HG02973 (cell line): ENCODE measurements around the gene DIP2A.
"Not testable (repeated sequence)": the region's sequence is repeated elsewhere in the genome, so short reads cannot be mapped to it uniquely, and the experiment has no call there.

Experiments
- ATAC-seq: cut with Tn5 transposase; IDR thresholded peaks from one replicate; pipeline ENCODE4 v1.9.1; 2021; ENCODE audit warnings: moderate library complexity; ENCODE audit not compliant: unreplicated experiment

Gene DIP2A

DNA sequence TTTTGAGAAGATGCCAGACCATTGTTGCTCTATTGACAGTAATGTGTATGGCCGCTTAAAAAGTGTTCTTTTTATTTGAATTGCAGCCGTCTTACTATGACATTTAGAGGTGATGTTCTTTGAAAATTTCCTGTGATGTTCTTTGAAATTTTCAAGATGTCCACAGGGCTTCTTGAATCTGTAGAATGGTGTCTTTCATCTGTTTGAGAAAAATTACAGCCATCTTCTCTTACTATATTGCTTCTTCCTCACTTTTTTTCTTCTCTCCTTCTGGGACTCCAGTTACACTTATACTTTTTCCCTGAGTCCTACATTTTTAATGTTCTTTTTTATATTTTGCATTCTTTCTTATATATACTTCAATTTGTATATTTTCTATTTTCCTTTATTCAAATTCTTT lies 57.4 kb downstream of the DIP2A start:
- ATAC-seq, result no peak

DNA sequence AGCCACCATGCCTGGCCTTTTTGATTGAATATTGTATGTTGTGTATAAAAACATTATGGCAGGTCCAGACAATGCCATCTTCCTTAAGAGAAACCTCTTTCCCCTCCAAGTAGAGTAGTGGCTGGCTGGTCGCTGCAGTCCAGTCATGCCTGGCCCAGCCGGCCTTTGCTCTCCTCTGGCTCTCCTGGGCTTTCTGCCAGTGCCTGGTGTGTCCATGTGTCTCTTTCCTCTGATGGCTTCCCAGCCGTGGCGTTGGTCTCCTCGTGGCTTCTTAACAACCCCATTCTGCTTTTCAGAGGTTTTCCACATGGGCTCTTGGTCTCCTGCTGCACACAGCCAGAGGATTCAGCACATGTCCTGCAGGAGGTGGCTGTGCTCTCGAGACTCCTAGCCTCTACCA lies 58.7 kb downstream of the DIP2A start:
- no peak for ATAC-seq

DNA sequence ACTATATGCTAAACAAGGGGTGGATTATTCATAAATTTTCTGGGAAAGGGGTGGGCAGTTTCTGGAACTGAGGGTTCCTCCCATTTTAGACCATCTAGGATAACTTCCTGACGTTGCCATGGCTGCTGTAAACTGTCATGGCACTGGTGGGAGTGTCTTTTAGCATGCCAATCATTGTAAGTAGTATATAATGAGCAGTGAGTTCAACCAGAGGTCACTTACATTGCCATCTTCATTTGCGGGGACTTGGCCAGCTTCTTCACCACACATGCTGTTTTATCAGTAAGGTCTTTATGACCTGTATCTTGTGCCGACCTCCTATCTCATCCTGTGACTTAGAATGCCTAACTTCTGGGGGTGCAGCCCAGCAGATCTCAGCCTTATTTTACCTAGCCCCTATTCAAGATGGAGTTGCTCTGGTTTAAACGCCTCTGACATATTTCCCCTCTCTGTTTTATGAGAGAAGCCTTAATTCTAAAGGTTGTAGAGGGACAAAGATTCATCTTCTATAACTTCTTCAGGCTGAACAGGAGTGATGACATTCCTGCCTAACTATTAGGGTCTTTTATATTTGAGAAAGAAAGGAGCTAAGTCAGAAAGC lies 60.4 kb downstream of the DIP2A start:
- no peak for ATAC-seq

DNA sequence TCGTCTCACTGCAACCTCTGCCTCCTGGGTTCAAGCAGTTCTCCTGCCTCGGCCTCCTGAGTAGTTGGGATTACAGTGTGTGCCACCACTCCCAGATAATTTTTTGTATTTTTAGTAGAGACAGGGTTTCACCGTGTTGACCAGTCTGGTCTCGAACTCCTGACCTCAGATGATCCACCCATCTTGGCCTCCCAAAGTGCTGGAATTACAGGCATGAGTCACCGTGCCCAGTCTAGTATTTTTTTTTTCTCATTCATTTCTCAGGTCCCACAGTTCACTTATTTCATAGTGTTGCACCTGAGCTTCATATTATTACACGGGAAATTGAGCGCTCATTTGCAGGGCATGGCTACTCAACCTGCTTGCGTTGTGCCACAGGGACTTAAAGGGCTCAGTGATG lies 68.7 kb downstream of the DIP2A start:
- ATAC-seq, result not testable (repeated sequence)

DNA sequence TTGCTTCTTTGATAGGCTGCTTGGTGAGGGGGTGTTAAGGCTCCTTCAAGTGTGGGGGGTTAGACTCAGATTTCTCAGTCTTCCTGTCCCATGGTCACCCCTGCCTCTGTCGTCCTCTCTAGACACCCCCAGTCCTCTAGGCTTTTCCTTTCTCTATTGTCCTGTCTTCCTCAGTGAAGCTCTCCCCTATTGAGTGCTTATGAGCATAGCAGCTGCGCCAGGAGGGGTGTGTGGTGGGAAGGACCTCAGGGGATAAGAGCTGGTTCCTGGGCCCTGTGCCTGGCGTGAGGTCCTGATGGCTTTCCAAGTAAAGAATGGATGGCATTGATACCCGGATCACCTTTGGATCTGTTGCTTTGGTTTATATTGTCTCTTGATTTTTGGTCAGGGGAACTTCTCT lies 69.1 kb downstream of the DIP2A start:
- ATAC-seq, result no peak

DNA sequence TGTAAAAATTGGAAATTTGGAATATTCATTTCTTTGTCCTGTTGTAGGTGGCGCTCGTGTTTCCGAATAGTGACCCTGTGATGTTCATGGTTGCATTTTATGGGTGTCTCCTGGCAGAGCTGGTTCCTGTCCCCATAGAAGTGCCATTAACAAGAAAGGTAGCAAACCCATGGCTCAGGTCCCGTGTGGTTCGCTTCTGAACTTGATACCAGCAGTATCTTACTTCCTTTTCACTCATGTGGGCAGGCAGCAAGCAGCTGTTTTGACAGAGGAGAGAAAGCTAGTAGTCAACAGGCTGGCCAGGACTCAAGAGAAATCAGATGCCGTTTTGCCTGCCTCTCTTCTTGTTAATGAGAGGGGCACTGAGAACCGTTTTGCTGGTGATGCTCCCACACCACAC lies 73.4 kb downstream of the DIP2A start:
- no peak for ATAC-seq

DNA sequence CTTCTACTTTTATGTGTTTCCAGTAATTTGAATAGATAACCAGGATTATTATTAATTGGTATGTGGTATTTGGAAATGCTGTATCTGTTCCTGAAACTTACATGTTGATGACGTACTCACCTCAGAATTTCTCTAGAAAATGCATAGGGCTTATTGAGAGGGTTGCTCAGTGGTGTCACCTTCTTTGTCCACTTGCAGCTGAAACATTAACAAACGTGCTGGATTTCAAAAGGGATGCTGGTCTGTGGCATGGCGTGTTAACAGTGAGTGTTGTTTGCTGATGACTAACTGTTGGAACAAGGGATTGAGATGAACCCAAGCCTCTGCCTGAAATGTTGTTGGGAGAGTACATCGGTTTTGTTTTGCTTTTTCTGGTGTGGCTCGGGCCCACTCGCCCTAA lies 78.3 kb downstream of the DIP2A start:
- no peak for ATAC-seq

DNA sequence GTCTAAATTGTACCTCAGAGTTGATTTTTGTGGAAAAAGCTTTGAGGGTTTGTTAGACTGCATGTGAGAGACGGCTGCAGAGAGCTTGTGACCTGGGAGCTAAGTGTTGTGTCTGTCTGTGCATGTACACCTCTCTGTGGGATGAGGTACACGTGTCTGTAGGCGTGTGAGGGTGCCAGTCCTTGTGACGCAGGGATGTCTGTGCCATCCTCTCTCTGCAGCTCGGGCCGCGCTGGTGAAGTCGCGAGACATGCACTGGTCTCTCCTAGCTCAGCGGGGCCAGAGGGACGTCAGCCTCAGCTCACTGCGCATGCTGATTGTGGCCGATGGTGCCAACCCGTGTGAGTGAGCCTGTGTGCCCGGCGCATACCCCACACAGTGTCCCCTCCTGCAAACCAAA lies 79.6 kb downstream of the DIP2A start:
- no peak for ATAC-seq

DNA sequence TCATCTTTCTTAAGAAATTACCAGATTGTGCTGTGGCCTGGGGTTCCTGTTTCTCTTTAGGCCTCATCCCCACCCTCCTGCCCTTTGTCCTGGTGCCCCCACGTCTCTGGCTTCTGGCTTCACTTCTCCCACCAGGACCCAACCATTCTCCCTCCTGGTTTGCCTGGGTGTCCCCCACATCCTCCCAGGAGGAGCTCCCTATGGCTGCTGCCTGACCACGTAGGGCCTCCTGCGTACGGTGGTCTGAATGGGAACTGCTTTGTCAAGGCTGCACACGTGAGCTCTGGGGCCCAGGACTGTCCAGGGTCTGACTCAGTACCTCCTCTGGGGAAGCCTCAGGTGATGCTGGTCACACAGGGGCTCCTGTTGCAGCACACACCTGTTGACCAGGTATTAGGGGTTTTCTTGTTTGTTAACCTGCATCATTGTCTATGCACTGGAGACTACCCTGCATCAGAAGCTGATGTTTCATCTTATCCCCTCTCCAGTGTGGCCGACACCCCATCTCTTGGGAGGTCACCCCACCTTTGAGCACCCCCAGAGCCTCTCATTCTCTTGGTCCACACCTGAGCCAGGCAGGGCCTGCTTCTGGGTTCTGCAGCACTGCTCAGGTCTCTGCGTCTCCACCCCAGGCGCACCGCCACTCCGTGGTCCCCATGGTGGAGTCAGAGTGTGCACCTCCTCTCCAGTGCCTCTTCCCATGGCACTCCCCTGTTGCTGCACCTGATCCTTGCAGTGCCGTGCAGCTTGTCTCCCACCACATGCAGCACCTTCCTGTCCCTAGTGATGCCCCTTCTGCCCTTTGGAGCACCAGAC lies 80.4 kb downstream of the DIP2A start:
- no peak for ATAC-seq

DNA sequence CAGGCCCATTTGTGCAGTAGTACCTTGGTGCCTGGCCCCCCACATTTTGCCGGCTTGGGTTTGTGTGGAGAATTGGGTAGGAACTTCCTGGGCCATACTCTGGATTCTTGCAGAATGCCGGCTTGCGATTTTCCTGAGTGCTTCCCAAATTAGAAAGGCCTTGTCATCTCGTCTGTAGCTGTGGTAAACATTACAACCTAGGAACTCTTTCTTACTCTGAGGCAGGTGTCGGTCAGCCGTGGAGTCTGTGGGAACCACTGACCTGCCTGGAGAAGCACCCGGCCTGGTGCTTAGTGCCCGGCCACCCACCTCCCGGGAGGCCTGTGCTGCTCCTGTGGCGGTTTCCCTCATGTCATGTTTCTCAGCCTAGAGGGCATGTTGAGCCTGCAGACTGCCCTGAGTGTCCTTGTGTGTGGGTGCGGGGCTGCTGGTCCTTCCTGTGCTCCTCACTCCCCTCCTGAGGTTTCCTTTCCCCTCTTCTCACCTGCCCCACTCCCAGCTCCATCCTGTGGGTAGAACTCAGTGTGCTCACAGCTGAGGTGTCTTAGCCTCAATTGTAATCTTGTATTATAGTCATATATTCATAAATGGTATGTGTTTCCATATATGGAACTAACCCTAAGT lies 81.5 kb downstream of the DIP2A start:
- no peak for ATAC-seq

DNA sequence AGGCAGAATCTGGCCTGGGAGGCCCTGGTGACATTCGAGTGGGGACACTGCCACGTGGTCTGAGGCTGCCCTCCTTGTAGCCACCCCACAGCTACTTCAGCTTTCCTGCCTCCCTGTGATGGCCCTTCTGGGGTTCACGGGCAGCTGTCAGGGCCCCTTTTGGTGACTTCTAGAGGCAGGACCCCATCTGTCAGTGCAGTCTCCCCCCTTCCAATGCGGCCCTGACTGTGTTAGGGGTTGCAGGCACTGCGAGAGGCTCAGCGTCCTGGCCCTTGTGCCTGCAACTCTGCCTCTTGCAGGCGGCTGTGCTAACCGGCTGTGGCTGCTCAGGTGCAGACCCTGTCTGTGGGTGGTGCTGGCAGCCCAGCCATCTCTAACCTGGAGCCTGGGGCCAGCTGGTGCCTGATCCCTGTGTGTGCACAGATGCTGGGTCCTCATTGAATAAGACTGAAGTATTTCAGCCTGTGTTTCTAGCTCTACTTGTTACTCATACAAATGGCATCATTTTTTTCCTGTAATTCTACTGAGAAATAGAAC lies 84.0 kb downstream of the DIP2A start:
- ATAC-seq, result no peak

DNA sequence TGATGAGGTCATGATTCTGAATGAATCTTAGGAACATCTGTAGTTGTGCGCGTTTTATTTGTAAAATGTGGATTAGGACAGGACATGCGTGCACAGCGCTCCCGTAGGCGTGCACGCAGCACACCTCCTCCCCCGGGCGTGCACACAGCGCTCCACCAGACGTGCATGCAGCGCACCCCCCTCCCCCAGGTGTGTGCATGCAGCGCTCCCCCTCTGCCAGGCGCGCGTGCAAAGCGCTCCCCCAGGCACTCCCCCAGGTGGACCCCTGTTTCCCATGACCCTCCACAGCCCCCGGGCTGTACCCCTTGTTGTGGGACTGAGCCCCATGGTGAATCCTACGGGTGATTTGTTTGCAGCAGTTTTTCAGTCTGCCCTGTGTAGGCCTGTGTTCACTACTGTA lies 84.6 kb downstream of the DIP2A start:
- ATAC-seq, result no peak

DNA sequence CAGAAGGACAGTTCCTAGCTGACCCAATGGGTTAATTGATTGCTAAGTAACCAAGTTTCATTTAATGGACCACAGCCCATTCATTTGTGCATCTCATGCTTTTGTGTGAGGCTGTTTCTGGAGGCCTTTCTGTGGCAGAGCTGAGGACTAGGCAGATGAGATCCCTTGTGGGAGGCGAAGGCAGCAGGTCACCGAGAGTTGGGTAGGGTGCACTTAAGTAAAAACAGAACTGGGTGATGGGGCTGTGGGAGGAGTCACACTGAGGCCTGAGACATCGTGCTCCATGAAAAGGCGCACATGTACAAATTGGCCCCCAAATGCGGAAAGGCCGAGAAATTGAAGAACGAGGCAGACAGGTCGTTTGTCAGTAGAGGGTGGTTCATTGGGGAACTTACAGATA lies 85.3 kb downstream of the DIP2A start:
- ATAC-seq, result no peak

DNA sequence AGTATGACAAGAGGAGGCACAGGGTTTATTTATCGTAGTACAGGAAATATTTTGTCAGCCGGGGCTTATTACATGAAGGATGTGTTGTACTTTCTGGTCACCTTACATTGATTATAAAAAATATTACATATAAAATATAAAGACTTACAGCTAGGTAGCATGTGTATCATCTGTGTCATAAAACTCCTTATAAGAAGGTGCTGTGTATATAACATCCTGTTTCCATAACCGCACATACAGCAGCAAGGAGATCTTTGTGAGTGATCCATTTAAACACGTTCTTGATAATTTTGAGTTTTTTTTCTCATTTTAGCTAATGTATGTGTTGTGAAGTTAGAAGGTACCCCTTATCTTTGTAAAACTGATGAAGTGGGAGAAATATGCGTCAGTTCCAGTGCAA lies 86.1 kb downstream of the DIP2A start:
- ATAC-seq, result no peak

DNA sequence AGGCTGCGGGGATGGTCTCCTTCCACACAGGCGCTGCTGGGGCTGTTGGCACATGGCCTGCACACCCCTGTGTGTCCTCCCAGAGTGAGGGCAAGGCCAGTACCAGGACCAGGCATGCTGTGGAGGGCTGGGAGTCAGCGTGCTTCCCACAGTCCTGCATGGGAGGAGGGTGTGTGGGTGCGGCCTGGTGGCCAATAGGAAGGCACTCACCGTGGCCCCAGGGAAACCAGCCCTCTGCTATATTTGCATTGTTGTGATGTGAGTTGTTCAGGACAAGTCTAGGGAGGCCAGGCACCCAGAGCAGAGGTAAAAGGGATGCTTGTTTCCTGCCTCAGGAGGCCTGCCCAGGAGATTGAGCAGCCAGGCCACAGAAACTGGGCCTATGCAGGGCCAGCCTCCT lies 86.7 kb downstream of the DIP2A start:
- ATAC-seq, result no peak

DNA sequence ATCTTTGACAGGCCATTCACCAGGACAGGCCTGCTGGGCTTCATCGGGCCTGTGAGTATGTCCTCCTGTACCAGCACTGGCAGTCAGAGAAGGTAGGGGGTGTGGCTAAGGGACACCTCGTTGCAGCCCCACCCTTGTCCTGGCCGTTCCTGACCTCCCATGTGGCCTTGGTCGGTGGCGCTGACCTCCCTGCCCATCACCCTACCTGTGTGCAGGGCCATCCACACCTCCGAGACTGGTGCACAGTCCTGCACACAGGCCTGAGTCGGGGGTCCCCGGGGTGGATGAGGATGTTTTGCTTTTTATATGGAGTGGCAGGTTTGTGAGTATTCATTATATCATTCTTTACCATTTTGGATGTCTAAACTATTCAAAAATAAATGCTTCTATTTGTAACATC lies 87.2 kb downstream of the DIP2A start:
- no peak for ATAC-seq

DNA sequence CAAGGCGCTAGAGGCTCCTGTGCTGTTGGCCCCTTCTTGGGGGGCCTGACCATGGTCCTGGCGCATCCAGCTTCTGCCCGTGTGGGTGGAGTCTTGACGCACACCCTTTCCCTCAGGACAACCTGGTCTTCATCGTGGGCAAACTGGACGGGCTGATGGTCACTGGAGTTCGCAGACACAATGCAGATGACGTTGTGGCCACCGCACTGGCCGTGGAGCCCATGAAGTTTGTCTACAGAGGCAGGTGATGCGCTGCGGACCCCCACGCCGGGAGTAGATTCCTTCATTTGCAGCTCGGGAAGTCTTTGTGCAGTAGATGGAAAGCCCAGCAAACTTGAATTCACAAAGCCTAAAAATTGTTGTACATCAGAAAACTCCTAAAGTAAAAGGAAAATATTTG lies 88.1 kb downstream of the DIP2A start:
- no peak for ATAC-seq

DNA sequence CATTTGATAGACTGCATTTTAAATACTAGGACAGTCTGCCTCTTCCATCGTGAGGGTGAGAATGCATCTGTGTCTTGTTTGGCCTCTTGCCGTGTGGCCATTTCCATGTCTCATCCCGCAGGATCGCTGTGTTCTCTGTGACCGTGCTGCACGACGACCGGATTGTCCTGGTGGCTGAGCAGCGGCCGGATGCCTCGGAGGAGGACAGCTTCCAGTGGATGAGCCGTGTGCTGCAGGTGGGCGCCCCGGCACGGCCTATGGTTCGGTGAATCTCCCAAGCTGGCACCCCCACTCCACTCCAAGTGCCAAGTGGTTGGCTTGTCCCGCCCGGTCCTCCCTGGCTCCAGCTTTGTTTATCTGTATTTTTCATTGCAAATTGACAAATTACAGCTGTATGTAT lies 91.0 kb downstream of the DIP2A start:
- ATAC-seq, result no peak

DNA sequence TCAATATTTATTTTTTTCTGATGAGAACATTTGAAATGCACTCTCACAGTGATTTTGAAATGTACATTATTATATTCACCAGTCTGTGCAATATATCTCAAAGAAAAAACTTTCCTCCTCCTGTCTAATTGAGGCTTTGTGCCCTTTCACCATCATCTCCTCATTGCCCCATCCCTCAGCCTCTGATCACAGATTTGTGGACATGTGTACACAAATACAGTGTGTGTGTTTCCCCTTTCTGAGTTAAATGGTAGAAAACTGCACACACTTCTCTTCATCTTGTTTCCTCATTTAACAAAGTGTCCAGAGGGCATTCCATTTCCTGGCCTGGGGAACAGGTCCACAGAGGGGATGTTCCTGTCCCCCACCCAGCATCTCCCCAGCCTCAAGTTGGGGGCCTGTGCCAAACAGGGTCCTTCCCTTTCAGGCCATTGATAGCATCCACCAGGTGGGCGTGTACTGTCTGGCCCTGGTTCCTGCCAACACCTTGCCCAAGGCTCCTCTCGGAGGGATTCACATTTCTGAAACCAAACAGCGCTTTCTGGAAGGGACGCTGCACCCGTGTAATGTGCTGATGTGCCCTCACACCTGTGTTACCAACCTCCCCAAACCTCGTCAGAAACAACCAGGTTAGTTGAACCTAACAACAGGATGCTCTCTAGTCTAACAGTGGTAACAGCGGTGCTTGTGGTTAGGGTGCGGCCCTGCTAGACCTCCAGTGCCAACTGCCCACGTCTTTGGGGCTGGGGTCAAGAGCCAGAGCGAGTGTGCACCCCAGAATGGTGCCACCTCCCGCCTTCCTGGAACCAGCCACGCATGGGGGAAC lies 91.6 kb downstream of the DIP2A start:
- ATAC-seq, result no peak

DNA sequence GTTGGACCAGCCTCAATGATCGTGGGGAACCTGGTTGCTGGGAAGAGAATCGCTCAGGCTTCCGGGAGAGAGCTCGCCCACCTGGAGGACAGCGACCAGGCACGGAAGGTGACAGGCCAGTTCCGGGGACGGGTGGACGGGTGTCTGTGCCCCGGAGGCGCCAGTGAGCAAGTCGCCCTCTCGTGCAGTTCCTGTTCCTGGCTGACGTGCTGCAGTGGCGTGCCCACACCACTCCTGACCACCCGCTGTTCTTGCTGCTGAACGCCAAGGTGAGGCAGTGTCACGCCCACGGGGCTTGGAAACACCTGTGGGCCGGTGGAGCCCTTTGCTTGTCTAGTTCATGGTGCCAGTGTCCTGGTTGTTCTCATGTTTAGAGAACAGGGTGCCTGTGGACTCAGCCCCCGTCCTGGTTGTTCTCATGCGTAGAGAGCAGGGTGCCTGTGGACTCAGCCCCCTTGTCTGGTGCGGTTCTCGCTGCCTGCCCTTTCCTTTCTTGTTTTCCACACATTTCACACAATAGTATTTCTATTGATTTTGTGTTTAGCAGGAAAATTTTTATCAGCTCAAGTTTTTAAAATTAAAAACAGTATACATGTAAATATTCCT lies 93.0 kb downstream of the DIP2A start:
- ATAC-seq, result no peak

DNA sequence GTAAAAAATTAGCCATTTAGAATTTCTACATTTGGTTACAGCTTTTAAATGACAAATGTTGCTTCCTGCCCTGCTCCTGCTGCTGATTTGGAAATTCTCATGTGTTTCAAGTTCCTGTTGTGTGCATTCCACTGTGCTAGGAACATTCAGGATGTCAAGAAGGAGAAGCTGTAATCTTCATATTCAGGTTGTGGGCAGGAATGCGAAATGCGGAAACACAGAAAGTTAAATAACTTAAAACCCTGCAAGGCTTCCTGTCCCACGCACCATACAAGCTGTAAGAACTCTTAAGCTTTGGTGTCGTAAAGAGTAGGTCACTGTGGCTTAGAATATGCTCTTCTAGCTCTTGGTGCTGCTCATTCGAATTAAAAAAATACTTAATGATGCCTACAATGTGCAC lies 93.6 kb downstream of the DIP2A start:
- ATAC-seq, result no peak
